ENCODE measurements around the gene BRF1.
"Not testable (repeated sequence)": the region's sequence is repeated elsewhere in the genome, so short reads cannot be mapped to it uniquely, and the experiment has no call there.

BRF1 gene, protein sequence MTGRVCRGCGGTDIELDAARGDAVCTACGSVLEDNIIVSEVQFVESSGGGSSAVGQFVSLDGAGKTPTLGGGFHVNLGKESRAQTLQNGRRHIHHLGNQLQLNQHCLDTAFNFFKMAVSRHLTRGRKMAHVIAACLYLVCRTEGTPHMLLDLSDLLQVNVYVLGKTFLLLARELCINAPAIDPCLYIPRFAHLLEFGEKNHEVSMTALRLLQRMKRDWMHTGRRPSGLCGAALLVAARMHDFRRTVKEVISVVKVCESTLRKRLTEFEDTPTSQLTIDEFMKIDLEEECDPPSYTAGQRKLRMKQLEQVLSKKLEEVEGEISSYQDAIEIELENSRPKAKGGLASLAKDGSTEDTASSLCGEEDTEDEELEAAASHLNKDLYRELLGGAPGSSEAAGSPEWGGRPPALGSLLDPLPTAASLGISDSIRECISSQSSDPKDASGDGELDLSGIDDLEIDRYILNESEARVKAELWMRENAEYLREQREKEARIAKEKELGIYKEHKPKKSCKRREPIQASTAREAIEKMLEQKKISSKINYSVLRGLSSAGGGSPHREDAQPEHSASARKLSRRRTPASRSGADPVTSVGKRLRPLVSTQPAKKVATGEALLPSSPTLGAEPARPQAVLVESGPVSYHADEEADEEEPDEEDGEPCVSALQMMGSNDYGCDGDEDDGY

DNA sequence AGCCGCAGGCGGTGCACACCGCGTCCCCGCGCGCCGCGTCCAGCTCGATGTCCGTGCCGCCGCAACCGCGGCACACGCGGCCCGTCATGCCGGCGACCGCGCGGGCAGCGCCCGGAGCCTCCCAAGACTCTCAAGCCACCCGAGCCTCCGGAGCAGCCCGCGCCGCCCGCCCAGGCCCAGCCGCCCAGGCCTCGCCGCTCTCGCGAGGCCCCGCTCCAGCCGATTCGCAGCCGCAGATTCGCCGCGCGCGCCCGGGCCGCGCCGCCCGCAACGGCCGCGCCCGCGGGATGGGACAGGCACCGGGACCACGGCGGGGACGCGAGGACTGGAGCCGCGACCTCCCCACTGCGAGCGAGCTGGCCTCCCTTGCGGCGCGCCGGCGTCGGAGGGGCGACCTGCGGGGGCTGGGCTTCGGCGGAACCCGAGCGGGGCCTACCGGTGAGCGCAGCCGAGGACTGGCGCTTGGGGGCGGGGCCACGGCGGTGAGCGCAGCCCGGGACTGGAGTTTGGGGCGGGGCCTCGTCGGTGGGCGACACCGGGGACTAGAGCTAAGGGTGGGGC, at the start of gene BRF1:
TSS of gene BRF1 (minus strand) at position 460 of the 561 bp plus-strand sequence. CDS start at position 88, 372 bp downstream.
- DNase-seq = peak; percentile 95

DNA sequence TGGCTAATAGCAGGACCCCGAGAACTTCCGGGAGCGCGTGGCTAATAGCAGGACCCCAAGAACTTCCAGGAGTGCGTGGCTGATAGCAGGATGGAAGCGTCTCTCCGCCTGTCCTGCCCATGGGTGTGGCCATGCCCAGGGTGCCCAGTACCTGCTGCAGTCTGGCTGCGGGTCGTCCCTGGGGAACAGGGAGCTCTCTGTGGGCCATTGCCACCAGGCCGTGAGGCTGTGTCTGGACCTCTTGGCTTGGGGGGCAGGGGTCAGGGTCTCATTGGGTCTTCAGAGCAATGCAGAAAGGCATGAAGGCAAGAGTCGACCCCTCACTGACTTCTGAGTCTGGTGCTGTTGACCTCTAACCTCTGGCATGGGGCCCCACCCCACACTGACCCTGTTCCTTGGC, 49.2 kb upstream of the BRF1 start:
- no peak for DNase-seq

DNA sequence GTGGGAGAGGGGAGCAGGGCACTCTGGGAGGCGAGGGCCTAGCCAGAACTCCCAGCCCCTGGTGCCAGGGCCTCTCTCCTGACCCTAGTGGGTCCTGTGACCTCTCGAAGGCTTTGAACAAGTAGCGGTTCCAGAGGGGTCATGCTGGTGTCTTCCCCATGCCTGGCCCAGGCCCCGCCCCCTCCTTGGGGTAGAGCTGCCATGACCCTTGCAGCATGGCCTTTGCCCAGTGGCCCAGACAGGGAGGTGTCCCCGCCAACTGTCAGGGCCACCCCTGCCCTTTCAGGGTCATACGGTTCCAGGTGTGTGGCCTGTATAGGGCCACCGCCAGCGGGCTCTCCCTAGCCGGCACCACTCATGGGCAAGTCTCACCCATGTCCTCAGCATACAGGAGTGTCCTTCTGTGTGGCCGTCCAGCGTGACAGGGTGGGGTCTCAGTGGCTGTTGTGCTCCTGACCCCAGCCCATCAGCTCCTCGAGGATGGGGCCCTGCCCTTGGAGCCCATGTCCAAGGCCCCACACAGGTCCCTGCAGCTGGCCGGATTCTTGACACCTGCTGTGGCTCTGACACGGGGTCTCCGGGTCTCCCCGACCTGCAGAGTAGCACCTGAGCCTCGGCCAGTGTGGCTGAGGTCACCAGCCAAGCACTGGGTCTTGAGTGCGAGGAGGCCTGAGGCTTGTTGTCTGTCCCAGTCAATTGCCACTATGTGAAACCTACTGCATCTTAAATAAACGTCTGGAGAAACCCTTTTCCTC, 48.3 kb upstream of the BRF1 start:
- DNase-seq = no peak

DNA sequence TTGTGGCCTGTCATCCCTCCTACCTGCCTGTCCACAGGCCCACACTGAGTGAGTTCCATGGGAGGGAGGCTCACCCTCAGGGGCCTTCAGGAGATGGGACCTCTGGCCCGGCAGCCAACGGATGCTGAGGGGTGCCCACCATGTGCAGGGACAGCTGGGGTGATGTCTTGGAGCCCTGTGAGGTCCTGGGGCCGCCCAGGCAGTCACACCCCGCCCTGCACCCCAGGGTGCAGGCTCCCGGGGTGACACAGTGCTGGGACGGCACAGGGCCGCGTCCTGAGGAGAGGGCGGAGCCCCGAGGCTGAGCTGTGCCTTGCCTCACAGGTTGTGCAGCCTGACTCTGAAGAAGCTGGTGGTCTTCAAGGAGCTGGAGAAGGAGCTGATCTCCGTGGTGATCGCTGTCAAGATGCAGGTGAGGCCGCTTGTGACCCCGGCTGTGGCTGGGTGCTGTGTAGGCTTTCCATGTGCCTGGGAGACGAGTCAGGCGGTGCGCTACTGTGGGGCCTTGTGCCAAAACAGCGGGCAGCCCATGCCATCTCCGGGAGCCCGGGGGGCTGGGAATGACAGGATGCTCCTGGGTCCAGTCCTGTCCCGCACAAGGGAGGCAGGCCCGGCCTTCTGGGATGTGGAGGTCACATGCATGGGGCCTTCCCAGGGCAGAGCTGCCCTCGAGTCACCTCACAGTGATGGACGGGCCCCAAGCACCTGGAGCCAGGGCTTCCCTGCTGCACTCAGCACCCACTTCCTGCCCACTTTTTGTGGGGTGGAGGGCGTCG, 47.6 kb upstream of the BRF1 start:
- DNase-seq = no peak

DNA sequence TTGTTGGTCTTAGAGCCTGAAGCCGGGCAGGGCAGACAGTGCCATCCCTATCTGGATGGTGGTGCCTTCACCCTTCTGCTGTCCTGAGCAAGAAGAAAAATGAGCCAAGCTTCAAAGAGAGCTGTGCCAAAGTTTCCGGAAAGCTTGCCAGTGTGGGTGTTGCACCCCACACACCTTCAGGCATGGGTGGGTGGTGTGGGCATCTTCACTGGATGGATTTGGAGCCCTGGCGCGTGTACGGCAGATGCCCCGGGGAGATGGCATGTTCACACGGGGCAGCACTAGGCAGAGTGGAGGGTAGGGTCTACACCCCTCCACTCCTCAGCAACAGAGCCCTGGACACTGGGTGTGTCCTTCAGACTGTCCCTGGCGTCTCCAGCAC, 46.8 kb upstream of the BRF1 start:
- no peak for DNase-seq

DNA sequence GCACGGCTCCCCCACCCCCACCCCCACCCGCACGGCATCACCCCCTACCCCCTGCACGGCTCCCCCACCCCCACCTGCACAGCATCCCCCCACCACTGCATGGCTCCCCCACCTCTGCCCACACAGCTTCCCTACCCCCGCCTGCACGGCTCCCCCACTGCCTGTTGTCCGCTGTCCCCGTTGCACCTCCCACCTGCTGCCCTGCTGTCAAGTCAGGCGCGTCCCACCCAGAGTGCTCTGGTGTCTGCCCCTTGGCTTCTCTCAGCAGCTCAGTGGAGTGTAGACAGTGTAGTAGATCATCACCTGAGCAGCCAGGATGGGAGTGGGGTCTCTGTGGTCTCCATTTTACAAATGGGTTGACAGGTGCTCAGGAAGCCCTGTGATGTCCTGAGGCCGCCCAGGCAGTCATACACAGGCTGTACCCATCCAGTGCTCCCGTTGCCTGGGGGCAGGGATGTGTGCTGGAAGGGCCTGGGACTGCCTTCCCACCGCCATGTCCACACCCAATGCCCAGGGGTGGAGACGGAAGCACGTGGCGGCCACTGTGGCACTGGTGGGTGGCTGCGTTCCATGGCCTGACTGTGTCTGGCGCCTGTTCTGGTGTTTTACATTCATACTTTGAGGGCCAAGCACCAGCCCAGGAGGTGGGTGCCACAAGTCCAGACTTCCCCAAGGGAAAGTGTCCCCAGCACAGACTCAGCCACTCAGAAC, 46.2 kb upstream of the BRF1 start:
- DNase-seq = no peak

DNA sequence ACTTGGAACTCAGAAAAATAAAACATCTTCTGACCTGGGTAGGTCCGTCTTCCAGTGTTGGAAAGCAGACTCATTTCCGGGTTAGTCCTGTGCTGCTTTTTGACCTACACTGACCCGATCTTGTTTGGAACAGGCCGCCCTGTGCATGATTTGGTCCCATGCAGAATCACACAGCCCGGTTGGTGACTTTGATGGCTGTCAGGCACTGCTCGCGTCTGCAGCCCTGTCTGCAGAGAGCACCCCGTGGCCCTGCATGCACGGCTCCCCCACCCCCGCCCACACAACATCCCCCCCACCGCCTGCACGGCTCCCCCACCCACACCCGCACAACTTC, 45.4 kb upstream of the BRF1 start:
- no peak for DNase-seq

DNA sequence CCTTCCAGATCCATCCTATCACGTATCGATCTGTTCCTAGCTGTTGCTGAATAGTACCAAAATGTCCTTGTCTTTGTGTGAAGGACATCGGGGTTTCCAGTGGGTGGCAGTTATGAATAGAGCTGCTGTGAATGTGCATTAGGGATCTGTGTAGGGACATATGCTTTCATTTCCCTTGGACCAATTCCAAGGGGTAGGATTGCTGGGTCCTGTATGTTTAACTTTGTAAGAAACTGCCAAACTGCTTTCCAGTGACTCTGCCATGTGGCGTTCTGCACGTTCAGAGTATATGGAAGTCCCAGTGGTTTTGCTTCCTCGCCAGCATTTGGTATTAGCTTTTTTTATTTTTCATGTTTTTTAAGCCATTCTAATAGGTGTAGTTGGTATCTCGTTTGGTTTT, 42.4 kb upstream of the BRF1 start:
- peak; percentile 10 for DNase-seq

DNA sequence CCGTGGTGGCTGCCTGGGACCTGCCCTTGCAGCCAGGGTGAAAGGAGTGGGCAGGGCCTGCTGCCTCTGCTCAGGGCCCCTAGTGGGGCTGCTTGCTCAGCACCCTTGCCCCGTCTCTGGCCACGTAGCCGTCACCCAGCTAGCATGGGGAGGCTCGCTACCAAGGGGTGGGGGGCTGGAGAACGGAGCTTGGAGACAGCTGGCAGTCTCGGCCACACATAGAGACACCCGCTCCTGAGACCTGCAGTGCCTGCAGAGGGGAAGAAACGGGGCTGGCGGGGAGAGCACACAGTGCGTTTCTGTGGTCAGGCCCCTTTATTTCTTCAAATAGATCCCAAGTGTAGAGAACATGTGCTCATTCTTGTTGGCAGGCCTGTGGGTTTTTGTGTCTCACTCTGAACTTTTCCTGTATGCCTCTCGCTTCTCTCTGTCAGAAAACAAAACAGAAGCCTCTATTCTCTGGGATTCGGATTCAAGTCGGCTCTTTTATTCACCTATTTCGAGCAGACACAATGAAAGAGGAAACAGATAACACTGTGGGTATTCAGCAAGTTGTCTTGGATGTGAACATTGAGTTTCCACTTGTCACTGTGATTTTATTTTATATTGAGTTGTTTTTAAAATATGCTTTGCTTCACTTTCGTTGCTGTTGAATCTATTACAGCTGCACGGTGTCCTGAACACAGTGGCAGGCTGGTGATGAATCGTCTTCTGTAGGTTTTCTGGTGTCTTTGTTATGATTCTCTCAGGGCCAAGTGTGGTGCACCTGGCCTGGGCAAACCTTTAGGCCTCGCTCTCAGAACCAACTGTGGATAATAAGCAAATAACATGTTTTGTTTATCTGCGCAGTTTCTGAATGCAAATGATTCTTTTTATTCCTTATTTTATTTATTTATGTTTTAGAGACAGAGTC, 40.3 kb upstream of the BRF1 start:
- DNase-seq = peak; percentile 52

DNA sequence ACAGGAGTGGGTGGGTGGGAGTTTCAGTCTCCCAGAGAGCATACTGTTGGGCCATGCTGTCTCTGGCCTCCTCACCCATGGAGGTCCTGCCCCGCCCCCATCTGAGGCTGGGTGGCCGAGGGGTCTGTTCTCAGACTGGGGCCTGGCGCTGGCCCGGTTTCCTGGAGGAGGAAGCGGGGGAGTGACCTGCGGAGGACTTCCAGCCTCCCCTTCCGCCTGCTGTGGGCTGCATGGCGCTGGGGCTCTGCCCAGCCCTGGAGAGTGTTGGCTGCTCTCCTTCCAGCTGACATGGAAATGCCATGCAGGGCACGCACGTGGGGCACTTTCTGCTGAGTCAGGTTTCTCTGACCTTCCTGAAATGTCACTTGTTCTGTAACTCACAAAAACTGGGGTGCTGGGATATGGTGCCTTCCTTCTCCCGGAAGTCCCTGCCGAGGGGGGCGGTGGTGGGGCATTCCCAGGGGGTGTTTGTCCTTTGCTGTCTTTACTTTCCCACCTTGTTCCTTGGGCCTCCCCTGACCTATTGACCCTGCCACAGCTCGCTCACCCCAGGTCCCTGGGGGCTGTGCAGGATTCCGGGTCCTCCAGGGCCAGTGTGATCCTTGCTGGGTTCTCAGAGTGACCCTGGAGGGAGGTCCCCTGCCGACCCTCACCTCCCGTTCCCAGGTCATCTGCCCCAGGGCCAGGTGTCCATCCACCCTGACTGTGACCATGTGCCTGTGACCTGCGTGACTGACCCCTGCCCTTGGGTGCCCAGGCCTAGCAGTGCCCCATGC, 37.4 kb upstream of the BRF1 start:
- DNase-seq = no peak

DNA sequence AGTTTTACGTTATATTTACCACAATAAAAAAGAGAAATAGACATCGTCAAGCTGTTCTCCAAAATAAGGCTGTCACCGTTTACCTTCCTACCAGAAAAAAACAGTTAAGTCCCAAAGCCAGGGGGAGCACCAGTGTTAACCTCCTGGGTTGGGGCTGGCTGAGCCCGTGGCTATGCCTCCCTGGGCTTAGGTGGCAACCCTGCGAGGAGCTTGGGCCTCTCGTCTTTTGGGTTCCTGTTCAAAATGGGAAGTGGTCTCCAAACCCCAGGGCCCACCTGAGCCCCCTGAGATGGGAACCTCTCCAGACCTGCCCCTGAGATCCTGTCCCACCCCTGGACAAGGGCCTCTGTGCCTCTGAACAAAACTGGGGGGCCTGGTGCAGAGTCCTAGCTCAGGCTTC, 36.6 kb upstream of the BRF1 start:
- no peak for DNase-seq

DNA sequence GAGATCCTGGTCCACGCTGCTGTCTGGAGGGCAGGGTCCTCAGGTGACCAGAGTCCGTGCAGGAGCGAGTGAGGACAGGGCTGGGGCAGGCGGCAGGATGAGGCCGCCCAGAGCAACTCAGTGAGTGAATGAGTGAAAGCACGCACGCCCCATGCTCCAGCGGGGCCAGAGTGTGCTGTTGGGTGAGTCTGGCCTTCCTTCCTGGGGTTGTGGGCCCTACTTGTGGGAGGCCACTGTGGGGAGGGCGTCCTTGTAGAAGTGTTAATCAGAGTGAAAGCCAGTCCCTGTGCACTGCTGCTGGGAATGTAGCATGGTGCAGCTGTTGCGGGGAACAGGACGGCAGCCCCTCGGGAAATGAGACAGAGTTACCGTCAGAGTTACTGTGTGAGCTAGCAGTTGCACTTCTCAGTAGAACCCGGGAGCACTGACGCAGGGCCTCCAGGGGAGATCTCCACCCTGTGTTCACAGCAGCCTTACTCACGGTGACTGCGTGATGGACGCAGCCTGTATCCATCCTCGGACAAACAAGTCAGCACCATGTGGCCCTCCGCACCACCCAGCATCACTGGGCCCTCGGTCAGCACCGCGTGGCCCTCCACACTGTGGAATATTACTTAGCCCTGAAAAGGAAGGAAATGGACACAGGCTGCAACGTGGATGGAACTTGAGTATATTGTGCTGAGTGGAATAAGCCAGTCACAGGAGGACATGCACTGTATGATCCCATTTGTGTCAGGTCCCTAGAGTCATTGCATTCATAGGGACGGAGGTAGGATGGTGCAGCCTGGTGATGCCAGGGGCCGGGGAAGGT, 35.9 kb upstream of the BRF1 start:
- DNase-seq = no peak

DNA sequence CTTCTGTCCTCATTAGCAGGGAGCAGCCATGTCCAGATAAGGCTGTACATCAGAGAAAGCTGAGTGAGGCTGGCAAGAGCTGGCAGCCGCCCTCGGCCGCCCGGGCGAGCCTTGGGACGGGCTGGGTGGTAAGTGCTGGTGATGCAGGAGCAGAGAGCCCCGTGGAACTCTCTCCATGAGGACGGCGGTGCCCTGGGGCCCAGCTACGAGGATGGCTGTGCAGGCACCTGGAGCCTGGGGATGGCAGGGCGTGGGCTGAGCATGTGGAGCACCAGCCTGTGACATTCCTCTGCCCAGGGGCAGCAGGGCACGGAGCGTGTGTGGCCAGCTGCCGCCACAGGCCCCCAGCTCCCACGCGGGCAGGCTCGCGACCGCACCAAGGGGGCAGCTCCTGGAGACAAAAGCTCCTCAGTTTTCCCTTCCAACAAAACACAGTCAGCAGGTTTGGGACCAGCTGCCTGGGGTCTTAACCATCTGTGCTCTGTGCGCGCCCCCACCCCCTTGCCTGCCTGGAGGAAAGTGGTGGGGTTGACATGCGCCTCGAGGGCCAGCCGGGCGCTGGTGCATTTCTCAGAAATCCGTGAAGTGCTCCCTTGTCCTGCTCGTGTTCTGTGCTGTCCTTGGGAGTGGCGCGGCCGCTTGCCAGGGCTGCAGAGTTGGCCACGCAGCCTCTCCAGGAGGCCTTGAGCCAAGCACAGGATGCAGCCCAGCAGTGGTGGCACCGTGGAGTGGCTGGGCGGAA, 35.1 kb upstream of the BRF1 start:
- DNase-seq = no peak

DNA sequence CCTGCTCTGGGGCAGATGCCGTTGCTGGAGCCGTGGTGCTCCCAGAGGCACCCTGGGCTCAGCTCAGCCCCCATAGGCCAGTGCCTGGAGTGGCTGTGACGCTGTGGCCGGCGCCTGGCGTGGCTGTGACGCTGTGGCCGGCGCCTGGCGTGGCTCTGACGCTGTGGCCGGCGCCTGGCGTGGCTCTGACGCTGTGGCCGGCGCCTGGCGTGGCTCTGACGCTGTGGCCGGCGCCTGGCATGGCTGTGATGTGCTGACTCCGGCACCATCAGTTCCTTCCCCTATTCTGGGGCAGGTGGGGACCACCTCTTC, 34.4 kb upstream of the BRF1 start:
- not testable (repeated sequence) for DNase-seq

DNA sequence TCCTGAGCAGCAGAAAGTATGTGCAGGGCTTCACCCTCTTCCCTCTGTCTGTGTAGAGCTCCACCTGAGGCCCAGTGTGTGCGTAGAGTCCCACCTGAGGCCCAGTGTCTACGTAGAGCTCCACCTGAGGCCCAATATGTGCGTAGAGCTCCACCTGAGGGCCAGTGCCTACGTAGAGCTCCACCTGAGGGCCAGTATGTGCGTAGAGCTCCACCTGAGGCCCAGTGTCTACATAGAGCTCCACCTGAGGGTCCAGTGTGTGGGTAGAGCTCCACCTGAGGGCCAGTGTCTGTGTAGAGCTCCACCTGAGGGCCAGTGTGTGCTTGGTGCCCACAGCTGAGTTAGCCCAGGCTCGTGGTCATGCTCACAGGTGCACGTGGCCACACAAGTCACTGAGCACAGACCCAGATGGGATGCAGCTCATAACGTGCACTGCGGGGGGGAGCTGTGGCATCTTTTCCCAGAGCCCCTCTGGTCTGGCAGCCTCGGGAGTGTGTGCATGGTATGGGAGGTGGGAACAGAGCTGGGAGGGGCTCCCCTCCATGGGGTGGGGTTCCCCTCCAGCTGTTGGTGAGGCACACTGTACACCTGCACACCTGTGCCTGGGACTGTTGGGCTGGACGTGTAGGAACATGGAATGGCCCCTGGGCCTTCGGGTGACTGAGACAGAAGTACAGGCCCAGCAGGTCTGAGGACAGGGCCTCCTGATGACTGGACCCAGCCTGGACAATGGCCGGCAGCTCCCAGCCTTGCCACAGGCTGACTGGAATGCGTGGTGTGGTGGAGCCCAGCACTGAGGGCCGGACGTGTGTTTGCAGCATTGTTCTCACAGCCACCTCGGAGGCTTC, 33.8 kb upstream of the BRF1 start:
- DNase-seq = no peak

DNA sequence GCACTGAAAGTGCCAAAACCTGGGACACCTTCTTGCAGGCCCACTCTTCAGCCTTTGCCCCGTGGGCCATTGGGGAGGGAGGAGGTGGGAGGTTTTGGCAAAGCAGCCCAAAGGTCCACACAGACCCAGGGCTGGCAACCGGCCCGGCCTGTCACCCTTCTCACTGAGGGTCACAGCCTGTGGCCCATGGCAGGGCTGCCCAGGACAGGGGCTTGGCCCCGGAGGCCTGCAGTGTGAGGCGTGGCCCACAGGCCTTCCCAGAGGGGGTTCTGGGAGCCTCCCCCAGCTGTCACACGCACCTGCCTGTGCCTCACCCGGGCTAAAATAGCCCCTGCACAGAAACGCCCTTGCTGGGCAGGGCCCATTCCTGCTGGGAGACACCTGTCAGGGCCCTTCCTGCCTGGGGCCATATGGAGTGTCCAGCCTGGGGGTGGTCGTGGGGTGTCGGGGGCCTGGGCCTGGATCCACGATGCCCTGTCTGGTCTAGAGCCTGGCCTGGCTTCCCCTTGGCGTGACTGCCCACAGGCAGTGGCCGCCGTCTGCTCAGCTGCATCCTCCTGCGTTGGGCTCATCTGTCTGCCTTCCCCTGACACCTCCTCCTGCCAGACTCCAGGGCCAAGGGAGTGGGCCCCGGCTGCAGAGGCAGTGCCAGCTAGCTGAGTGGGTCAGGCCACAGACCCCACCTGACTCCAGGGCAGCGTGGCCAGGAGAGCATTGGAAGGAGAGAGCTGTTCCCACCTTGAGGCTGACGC, 33.0 kb upstream of the BRF1 start:
- no peak for DNase-seq

DNA sequence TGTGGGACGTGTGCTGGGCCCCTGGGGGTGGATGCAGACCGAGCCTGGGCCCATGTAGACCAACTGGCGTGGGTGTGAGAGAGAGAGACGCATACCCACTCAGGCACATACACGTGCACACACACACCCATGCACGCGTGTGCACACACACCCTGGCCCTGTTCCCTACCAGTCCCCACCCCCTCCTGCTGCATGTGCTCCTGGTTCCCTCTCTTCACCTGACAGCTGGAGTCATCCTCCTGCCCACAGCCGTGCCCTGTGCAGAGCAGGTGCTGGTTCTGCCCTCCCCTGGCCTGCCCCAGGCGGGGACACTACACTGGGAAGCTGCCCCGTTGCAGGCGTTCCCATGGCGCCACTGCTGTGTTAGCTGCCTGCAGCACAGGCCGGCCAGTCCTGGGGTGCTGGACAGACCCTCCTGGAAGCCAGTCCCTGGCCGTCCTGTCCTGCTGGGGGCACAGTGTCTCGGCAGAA, 32.3 kb upstream of the BRF1 start:
- DNase-seq = no peak
